ENCODE measurements around the gene RNF43. TPM values are rescaled to one million over a fixed set of nuclear protein-coding genes. Genes with fewer than 3 reads are reported as not detected.

RNF43 gene
- total and polyA plus RNA-seq, 2 of the 13 experiments (the other 11 are each of a cell fraction or from before 2014, with no cell fraction given) = 31.0 to 53.4 TPM

GRCh38 chr17:58379511-58379824 is 37.9 kb downstream of the RNF43 start:
- H3K4me1 ChIP-seq (ENCODE audit: insufficient read depth, low read length) = peaks cover 100% of the 10 kb centered on the region
- no peak for ATAC-seq
- H3K9ac ChIP-seq (ENCODE audit: insufficient read depth, low read depth, low read length) = 0 out of 2 replicates have a peak overlapping the region, but pooled peaks have one; percentile 4
- H3K27me3 ChIP-seq (ENCODE audit: control insufficient read depth in 1 of 2, insufficient read depth in 2 of 2, low read length in 2 of 2) = no peaks in the 10 kb centered on the region
- no peak overlapping the region; the same call in 1 of the 2 replicates for H3K4me2 ChIP-seq (ENCODE audit: low read depth, low read length)
- H4K20me1 ChIP-seq (ENCODE audit: insufficient read depth, low read length) = no peaks in the 10 kb centered on the region
- intact Hi-C loops (cut with micrococcal nuclease; ENCODE audit: unreplicated experiment) (no loop called here), in situ Hi-C loops (cut with HindIII; ENCODE audit: extremely low pct_ligation_motif_present, low pct_unique_long_range_greater_than_20kb) (no loop called here)
- peaks cover 97% of the 10 kb centered on the region for H3K79me2 ChIP-seq (ENCODE audit: insufficient read depth, low read length)
- no peak for DNase-seq (ENCODE audit: low spot score)
- H3K36me3 ChIP-seq (replicated peaks in 1 of 2; ENCODE audit: control insufficient read depth in 1 of 2, insufficient read depth in 2 of 2, low read length in 2 of 2) = peaks cover 12 to 21% of the 10 kb centered on the region in 2 experiments
- CTCF ChIA-PET (ENCODE audit: low intra/inter-chr PET ratio, low total read pairs) = no interaction called here
- H2AFZ ChIP-seq (ENCODE audit: low read length) = no peak overlapping the region
- no peak for FAIRE-seq
- no TSS peak for BruUV-seq (replicated peaks)
- TF ChIP-seq FOSL2 (CRISPR knock-in tag; IDR thresholded peaks at IDR 0.05) (peak; percentile 55), IRF2 (CRISPR knock-in tag; IDR thresholded peaks at IDR 0.05) (0 out of 2 replicates have a peak, but pooled peaks have one; percentile 36), THAP11 (CRISPR knock-in tag; IDR thresholded peaks at IDR 0.05) (0 out of 2 replicates have a peak, but pooled peaks have one; percentile 8), ZBTB4 (CRISPR knock-in tag; IDR thresholded peaks at IDR 0.05; ENCODE audit: borderline replicate concordance) (no peak), TP53 (CRISPR knock-in tag; conservative IDR thresholded peaks at IDR 0.05) (no peak), MIXL1 (CRISPR knock-in tag; IDR thresholded peaks at IDR 0.05) (0 out of 2 replicates have a peak, but pooled peaks have one; percentile 16)
- no peaks in the 10 kb centered on the region for H3K9me3 ChIP-seq (ENCODE audit: low read length)
- WGBS (ENCODE audit: low lambda C conversion rate) = 89% methylated on average over 3 of the region's 3 CpGs
- no peak overlapping the region for H3K4me3 ChIP-seq (replicated peaks in 1 of 3; ENCODE audit: insufficient read depth in 1 of 3, low read depth in 2 of 3, low read length in 3 of 3)
- peak overlapping the region; percentile 93 for H3K27ac ChIP-seq (ENCODE audit: extremely low read length, insufficient read depth, low read length)
- POLR2A ChIA-PET = interaction anchor here (1.1 to 9.7 kb wide), 7 partner anchors 11 to 36 kb away, joined by 3 to 458 read pairs (median 103); partner anchors contain the start of genes RNF43 and SUPT4H1
